WTC11 (cell line): ENCODE data around the gene REPS2.

Experiments used
- ATF2 ChIP-seq: sonication (generic); formaldehyde crosslinking; IDR thresholded peaks from 2 replicates; pipeline ENCODE4 v1.8.1; 2022; ENCODE audit warnings: low read depth, missing genetic modification reagents, borderline replicate concordance
- ATF3 ChIP-seq: sonication (generic); formaldehyde crosslinking; conservative IDR thresholded peaks from 2 replicates; pipeline ENCODE4 v1.8.1; 2022; ENCODE audit warnings: mild to moderate bottlenecking, missing genetic modification reagents
- CBFB ChIP-seq: sonication (generic); formaldehyde crosslinking; IDR thresholded peaks from 2 replicates; pipeline ENCODE4 v1.8.1; 2022; ENCODE audit warnings: mild to moderate bottlenecking, low read depth, missing genetic modification reagents
- CTCF ChIP-seq: fragments of 200-600 bp; IDR thresholded peaks from 2 replicates; pipeline ENCODE4 v1.8.0; 2022; ENCODE audit warnings: antibody characterized with exemption
- JUN ChIP-seq: sonication (generic); formaldehyde crosslinking; IDR thresholded peaks from 2 replicates; pipeline ENCODE4 v1.8.0; 2023; ENCODE audit warnings: mild to moderate bottlenecking, missing genetic modification reagents
- SOX15 ChIP-seq: fragments of 250-450 bp; sonication (Bioruptor Pico); IDR thresholded peaks from 2 replicates; pipeline ENCODE4 v1.9.0; 2021; ENCODE audit warnings: mild to moderate bottlenecking
- SP1 ChIP-seq: sonication (generic); formaldehyde crosslinking; conservative IDR thresholded peaks from 2 replicates; pipeline ENCODE4 v1.8.1; 2022; ENCODE audit warnings: missing genetic modification reagents

GRCh38 chrX:16953606-16954211 is 7.3 kb downstream of the REPS2 start:
- no peak for TF ChIP-seq CTCF
- TF ChIP-seq SP1: no peak
- no peak for TF ChIP-seq ATF3 (CRISPR knock-in tag)
- no peak for TF ChIP-seq JUN (CRISPR knock-in tag)
- TF ChIP-seq CBFB: no peak
- no peak for TF ChIP-seq SOX15
- TF ChIP-seq ATF2 (CRISPR knock-in tag): no peak
